ENCODE results near the gene DMWD. TPM values are rescaled to one million over a fixed set of nuclear protein-coding genes. Genes with fewer than 3 reads are reported as not detected.

The DMWD gene
- total and polyA plus RNA-seq, 2 of the 13 experiments (the other 11 are each of a cell fraction or from before 2014, with no cell fraction given), result 10.3 to 14.9 TPM

DNA sequence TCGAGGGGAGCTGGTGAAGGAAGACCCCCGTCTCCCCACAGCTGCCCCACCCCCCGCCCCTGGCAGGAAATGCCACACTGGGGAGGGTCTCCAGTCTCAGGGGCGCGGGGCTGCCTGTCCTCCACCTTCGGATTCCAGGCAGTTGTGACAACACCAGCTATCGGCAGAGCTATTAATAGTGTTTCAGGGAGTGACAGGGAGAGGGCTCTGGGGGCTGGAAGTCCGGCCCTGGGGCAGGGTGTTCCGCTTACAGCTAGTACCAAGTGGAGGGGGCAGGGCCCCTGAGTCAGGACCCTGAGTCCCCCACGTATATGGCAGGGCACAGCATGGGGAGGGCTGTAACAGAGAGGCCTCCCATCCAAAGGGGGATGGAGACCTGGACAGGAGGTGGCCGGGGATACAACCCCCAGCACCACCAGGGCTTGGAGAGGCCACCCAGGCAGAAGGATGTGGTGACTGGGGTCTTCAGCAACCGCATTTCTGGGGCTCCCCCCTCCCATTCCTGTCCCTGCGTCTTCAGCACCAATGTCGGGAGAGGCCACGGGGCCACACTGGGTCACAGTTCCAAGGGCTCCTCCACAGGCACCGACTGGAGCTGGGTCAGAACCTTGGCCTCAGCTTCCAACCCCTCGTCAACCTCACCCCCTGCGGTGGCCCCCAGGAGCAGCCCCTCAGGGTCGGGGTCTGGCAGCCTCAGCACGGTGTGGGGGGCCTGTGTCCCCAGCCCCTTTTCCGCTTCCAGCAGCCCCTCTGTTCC lies 27.5 kb downstream of the DMWD start:
- no peak overlapping the region for H3K27ac ChIP-seq (ENCODE audit: extremely low read length, insufficient read depth, low read length)
- H2AFZ ChIP-seq (ENCODE audit: low read length), result no peak overlapping the region
- no TSS peak for BruUV-seq (replicated peaks)
- CTCF ChIA-PET (ENCODE audit: low intra/inter-chr PET ratio, low total read pairs), result no interaction called here
- H3K4me1 ChIP-seq (ENCODE audit: insufficient read depth, low read length), result 0 out of 2 replicates have a peak, but pooled peaks cover 10% of the 10 kb centered on the region
- in situ Hi-C loops (cut with HindIII; ENCODE audit: extremely low pct_ligation_motif_present, low pct_unique_long_range_greater_than_20kb) (no loop called here), intact Hi-C loops (cut with micrococcal nuclease; ENCODE audit: unreplicated experiment) (loop anchor here (5.0 kb wide), 1 partner anchor 33 kb away; the partner anchor contains the start of genes FBXO46 and MEIOSIN)
- ATAC-seq, result no peak
- POLR2A ChIA-PET, result interaction anchor here (0.5 kb wide), 1 partner anchor 11 kb away, joined by 3 read pairs; no protein-coding TSS in a partner anchor
- no peak for FAIRE-seq
- no peaks in the 10 kb centered on the region for H4K20me1 ChIP-seq (ENCODE audit: insufficient read depth, low read length)
- peaks cover 8 to 19% of the 10 kb centered on the region in 2 experiments; a peak in 3 of 5 replicates for H3K27me3 ChIP-seq (ENCODE audit: control insufficient read depth in 1 of 2, insufficient read depth in 2 of 2, low read length in 2 of 2)
- no peaks in the 10 kb centered on the region for H3K36me3 ChIP-seq (replicated peaks in 1 of 2; ENCODE audit: control insufficient read depth in 1 of 2, insufficient read depth in 2 of 2, low read length in 2 of 2)
- no peak overlapping the region for H3K9ac ChIP-seq (ENCODE audit: insufficient read depth, low read depth, low read length)
- no peak overlapping the region for H3K4me2 ChIP-seq (ENCODE audit: low read depth, low read length)
- no peaks in the 10 kb centered on the region for H3K9me3 ChIP-seq (ENCODE audit: low read length)
- 74% methylated on average over 9 of the region's 21 CpGs for WGBS (ENCODE audit: low lambda C conversion rate)
- no peak for DNase-seq (ENCODE audit: low spot score)
- peaks cover 3% of the 10 kb centered on the region for H3K79me2 ChIP-seq (ENCODE audit: insufficient read depth, low read length)
- no peak overlapping the region for H3K4me3 ChIP-seq (replicated peaks in 1 of 3; ENCODE audit: insufficient read depth in 1 of 3, low read depth in 2 of 3, low read length in 3 of 3)
- TF ChIP-seq SP5 (CRISPR knock-in tag; IDR thresholded peaks at IDR 0.05; ENCODE audit: borderline replicate concordance, low read depth) (no peak), RBM22 (optimal IDR thresholded peaks at IDR 0.05; ENCODE audit: low read length) (peak; percentile 19), ZNF430 (CRISPR knock-in tag; IDR thresholded peaks at IDR 0.05) (no peak), CBFB (CRISPR knock-in tag; IDR thresholded peaks at IDR 0.05) (no peak), ZNF225 (CRISPR knock-in tag; IDR thresholded peaks at IDR 0.05) (peak; percentile 22; the same call in 1 of the 2 replicates), KAT2B (IDR thresholded peaks at IDR 0.05; ENCODE audit: borderline replicate concordance, low read depth, low read length) (no peak), DNMT3B (CRISPR knock-in tag; conservative IDR thresholded peaks at IDR 0.05) (no peak), RFX3 (CRISPR knock-in tag; IDR thresholded peaks at IDR 0.05) (no peak), ZNF879 (CRISPR knock-in tag; IDR thresholded peaks at IDR 0.05) (no peak), ZFP90 (CRISPR knock-in tag; IDR thresholded peaks at IDR 0.05; ENCODE audit: borderline replicate concordance) (no peak), ZNF839 (CRISPR knock-in tag; IDR thresholded peaks at IDR 0.05; ENCODE audit: borderline replicate concordance) (no peak)
- TF ChIP-seq, protein P1, sequence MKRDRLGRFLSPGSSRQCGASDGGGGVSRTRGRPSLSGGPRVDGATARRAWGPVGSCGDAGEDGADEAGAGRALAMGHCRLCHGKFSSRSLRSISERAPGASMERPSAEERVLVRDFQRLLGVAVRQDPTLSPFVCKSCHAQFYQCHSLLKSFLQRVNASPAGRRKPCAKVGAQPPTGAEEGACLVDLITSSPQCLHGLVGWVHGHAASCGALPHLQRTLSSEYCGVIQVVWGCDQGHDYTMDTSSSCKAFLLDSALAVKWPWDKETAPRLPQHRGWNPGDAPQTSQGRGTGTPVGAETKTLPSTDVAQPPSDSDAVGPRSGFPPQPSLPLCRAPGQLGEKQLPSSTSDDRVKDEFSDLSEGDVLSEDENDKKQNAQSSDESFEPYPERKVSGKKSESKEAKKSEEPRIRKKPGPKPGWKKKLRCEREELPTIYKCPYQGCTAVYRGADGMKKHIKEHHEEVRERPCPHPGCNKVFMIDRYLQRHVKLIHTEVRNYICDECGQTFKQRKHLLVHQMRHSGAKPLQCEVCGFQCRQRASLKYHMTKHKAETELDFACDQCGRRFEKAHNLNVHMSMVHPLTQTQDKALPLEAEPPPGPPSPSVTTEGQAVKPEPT (CRISPR knock-in tag; IDR thresholded peaks at IDR 0.05; ENCODE audit: low read depth), result no peak
- TF ChIP-seq, protein P2, sequence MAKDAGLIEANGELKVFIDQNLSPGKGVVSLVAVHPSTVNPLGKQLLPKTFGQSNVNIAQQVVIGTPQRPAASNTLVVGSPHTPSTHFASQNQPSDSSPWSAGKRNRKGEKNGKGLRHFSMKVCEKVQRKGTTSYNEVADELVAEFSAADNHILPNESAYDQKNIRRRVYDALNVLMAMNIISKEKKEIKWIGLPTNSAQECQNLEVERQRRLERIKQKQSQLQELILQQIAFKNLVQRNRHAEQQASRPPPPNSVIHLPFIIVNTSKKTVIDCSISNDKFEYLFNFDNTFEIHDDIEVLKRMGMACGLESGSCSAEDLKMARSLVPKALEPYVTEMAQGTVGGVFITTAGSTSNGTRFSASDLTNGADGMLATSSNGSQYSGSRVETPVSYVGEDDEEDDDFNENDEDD (CRISPR knock-in tag; IDR thresholded peaks at IDR 0.05; ENCODE audit: borderline replicate concordance), result no peak
- TF ChIP-seq, protein P3, sequence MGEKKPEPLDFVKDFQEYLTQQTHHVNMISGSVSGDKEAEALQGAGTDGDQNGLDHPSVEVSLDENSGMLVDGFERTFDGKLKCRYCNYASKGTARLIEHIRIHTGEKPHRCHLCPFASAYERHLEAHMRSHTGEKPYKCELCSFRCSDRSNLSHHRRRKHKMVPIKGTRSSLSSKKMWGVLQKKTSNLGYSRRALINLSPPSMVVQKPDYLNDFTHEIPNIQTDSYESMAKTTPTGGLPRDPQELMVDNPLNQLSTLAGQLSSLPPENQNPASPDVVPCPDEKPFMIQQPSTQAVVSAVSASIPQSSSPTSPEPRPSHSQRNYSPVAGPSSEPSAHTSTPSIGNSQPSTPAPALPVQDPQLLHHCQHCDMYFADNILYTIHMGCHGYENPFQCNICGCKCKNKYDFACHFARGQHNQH (CRISPR knock-in tag; IDR thresholded peaks at IDR 0.05), result no peak
- TF ChIP-seq, protein P4, sequence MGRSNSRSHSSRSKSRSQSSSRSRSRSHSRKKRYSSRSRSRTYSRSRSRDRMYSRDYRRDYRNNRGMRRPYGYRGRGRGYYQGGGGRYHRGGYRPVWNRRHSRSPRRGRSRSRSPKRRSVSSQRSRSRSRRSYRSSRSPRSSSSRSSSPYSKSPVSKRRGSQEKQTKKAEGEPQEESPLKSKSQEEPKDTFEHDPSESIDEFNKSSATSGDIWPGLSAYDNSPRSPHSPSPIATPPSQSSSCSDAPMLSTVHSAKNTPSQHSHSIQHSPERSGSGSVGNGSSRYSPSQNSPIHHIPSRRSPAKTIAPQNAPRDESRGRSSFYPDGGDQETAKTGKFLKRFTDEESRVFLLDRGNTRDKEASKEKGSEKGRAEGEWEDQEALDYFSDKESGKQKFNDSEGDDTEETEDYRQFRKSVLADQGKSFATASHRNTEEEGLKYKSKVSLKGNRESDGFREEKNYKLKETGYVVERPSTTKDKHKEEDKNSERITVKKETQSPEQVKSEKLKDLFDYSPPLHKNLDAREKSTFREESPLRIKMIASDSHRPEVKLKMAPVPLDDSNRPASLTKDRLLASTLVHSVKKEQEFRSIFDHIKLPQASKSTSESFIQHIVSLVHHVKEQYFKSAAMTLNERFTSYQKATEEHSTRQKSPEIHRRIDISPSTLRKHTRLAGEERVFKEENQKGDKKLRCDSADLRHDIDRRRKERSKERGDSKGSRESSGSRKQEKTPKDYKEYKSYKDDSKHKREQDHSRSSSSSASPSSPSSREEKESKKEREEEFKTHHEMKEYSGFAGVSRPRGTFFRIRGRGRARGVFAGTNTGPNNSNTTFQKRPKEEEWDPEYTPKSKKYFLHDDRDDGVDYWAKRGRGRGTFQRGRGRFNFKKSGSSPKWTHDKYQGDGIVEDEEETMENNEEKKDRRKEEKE (IDR thresholded peaks at IDR 0.05), result no peak
- TF ChIP-seq, protein P5, sequence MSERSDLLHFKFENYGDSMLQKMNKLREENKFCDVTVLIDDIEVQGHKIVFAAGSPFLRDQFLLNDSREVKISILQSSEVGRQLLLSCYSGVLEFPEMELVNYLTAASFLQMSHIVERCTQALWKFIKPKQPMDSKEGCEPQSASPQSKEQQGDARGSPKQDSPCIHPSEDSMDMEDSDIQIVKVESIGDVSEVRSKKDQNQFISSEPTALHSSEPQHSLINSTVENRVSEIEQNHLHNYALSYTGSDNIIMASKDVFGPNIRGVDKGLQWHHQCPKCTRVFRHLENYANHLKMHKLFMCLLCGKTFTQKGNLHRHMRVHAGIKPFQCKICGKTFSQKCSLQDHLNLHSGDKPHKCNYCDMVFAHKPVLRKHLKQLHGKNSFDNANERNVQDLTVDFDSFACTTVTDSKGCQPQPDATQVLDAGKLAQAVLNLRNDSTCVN (CRISPR knock-in tag; IDR thresholded peaks at IDR 0.05; ENCODE audit: borderline replicate concordance), result no peak
